ENCODE data around the gene FNDC3B.

The FNDC3B gene

DNA sequence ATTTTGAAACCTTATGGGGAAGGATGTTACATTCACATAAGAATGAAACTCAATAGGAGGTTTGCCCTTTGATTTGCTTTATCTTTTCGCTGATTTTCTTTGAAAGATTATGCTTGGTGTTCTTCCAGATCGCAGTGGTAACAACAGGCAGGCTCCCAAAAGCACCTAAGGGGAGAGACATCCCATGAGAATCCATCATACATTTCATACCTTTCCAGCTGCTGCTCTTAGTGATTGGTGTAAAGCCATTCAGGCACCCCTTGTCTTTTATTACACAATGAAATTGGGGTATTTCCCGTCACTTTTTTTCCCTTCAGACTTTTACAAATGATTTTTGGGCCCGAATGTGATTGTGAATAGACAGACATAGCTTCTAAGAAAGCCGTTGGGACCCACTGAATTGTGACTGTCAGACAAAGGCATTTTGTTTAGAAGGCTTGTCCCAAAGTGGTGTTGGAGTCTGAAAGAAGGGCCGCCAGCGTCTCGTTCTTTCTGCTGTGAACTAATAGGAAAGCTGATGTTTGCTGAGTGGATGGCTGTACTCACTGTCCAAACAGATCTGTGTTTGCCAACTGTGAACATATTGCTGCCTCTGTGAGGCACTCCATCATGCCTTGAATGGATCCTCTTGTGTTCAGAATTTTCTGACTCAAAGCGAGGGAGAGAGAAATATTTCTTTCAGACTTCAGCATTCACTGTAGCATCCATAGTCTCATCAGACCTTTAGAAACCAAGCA, 164.3 kb downstream of the FNDC3B start:
- FAIRE-seq (no peak), DNase-seq (ENCODE audit: insufficient read length, low spot score) (no peak)

DNA sequence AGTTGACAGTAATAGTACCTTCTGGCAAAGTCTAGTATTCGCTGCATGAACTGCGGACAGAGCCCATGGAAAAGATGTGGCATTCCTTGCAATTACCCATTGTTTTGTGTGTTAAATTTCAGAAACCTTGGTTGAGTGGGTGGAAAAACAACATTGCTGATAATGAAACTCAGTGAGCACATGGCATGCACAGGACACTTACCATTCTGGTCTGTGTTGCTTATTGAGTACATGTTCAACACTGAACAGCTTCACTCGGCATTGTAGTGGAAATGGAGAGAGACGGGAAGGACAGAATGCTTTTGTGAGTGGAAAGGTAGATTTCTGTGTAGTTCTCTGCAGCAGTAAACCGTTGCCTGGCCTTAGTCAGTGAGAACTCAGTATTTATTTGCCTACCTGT, 165.3 kb downstream of the FNDC3B start:
- FAIRE-seq (no peak), DNase-seq (ENCODE audit: insufficient read length, low spot score) (no peak)

DNA sequence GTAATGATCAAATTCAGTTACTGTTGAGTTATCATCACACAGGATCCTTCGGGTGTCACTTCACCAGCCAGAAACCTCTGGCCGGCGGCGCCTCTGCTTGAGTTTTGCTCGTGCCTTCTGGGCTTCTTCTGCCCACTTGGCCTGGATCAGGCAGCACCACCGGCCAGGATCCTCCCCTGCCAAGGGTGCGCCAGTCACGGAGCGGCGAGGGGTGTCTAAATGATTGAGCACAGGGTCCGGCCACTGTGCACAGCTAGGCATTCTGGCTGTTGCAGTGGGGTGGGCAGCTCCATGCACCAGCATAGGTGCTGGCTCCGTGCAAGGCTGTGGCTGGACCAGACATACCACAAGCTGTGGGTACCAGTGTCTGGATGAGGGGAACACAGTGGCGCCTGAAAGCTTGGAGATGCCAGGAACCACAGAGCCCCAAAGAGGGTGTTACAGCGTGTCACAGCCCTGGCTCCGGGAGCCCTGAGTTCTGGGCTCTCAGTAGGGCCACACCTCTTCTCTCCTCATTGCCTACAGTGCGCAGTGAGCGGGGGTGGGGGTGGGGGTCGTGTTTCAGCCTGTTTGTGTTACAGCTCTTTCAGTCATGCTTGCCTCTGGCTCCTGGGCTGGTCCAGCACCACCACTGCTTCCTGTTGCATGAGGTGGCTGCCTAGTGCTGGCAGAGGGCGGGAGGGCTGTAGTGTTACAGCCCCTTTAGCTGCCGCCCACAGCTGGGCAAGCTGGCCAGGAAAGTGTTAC, 169.4 kb downstream of the FNDC3B start:
- DNase-seq (ENCODE audit: insufficient read length, low spot score): no peak
- FAIRE-seq: no peak

DNA sequence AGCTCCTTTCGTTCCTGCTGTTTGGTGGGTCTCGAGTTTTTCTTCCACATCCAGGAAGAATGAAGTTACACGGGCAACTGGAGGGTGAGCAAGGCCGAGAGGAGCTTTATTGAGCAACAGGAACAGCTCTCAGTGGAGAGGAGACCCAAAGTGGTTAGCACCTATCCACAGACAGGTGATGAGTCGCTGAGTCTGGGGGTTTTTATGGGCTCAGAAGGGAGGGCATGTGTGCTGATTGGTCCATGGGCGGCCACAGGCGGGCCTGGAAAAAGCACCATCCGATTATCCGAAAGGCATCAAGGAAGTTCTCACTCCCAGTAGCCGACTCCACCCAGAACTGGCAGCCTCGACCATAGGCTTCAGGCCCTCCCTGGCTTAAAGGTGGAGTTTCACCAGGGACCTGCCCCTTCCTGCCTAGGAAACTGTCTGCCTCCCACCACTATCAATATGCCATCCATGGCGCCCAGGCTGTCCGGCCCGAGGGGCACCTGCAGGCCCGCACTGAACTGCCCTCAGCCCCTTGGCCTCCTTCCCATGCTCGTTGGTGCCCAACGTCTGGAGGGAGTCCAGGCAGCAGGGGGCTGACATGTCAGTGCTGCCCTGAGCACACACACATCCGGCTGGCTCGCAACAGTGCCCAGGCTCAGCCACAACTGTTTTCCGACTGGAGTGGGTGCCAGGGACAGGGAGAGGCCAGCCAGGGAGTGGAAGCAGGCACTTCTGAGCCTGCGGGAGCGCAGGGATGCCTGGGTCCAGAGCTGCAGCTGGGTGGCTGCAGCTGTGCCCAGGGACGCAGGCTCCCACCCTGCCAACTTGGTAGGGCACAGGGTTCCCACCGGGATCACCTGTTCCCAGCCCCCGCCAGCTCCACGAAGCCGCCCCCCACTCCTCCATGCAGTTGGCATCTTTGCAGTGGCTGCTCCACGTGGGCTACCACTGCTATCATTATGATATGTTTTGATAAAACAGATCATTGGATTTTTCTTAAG, 170.2 kb downstream of the FNDC3B start:
- no peak for DNase-seq (ENCODE audit: insufficient read length, low spot score)
- no peak for FAIRE-seq

DNA sequence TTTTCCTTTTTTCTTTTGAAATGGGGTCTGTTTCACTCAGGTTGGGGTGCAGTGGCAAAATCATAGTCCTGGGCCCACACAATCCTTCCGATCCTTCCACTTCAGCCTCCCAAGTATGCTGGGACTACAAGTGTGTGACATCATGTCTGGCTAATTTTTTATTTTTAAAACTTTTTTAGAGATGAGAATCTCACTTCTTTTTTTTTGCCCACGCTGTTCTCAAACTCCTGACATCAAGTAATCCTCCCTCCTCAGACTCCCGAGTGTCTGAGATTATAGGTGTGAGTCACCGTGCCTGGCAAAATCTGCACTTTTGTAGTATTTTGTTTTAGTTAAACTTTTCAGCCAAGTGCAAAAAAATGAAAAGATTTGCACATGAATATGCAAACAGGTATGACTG, 171.0 kb downstream of the FNDC3B start:
- FAIRE-seq: no peak
- DNase-seq (ENCODE audit: insufficient read length, low spot score): no peak

DNA sequence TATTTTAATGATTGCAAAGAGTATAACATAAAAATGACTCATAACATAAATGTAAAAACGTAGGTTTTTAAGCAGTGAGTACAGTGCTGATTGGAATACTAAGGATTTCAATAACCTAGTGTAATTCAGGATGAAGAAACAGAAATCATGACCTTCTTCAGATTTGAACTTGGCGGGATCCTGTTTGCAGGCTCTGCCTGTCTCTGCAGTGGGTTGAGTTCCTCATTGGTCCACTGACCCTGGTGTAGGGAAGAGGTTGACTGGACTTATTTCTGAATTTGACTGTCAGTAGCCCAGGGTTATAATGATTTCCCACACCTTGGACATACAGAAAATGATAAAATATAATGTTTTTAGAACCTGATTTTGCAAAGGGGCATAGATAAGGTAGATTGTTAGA, 171.7 kb downstream of the FNDC3B start:
- FAIRE-seq: no peak
- no peak for DNase-seq (ENCODE audit: insufficient read length, low spot score)

DNA sequence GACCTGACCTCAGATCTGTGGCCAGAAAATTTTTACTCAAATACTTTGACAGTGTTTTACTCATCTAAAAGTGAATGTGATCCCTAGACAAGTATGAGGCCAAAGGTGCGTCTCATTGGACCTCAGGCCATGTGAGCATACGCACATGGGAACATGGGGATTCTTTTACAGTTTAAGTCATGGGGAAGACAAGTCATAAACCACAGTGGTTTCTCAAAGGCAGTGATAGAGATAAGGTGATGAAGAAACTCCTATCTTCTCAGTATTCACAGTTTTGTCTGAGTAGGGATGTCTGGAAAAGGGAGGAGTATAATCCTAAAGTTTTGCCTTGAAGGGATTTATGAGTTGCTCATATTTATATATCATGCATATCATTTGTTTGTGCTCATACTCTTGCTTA, 173.8 kb downstream of the FNDC3B start:
- DNase-seq (ENCODE audit: insufficient read length, low spot score) (no peak), FAIRE-seq (no peak)

DNA sequence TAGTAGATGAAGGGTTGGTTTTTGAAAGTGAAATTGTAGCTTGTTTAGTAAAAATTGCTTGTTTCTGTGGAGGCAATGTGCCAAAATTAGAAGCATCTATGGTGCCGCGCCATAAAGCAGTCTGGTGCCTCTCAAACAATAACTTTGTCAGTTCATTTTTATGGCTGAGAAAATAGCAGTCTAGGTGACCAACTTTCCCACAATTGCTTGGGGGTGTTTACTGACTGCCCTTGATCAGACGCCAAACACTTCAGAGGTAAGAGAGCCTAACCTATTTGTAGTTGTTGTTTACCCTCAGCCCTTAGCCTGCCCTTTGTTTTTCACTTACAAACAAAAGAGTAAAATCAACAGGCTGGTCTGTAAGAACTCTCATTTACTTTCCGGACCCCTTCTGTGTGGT, 174.5 kb downstream of the FNDC3B start:
- DNase-seq (ENCODE audit: insufficient read length, low spot score) (no peak), FAIRE-seq (no peak)

DNA sequence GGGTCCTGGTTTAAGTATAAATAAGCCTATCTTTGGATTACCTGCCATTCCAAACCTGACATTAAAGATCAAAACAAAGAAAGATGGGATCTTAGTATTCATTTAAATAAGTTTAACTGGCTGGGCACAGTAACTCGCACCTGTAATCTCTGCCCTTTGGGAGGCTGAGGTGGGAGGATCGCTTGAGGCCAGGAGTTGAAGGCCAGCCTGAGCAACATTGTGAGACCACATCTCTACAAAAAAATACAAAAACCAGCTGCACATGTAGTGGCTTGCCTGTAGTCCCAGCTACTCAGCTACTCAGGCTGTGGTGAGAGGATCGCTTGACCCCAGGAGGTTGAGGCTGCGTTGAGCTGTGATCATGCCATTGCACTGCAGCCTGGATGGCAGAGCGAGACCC, 176.9 kb downstream of the FNDC3B start:
- FAIRE-seq (no peak), DNase-seq (ENCODE audit: insufficient read length, low spot score) (no peak)

DNA sequence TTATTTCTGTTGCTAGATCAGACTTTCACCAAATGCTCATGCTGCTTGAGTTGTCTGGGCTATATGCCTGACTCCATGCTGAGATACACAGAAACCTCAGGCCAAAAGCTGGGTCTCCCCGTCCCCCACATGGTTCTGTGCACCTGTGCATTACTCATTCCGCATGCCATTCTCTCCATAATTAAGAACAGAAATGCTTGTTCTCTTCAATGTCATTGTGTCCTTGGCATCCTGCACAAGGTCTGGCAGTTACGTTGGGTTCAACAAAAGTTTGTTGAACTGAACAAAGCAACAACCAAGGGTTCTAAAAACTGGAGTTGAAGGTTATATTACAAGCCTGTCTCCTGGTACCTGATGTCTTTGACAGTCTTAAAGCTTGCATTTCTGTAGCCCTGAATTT, 177.5 kb downstream of the FNDC3B start:
- DNase-seq (ENCODE audit: insufficient read length, low spot score) (no peak), FAIRE-seq (no peak)

DNA sequence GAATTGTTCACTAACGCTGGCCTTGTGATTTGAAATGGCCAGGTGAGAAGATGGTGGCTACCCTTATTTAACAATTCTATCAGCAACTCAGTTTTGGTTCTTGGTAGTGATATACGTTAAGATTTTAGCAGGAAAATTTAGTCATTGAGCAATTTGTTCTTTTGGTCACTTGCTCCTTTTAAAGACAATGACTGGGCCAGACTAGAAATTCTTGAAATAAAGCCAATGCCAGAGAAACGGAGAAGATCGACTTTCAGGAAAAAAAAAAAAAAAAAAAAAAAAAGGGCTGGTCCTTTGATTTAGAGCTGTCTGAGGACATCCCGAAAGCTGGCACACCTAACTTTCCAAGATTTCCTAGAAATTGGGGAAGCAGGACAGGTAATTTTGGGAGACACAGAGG, 178.5 kb downstream of the FNDC3B start:
- no peak for DNase-seq (ENCODE audit: insufficient read length, low spot score)

DNA sequence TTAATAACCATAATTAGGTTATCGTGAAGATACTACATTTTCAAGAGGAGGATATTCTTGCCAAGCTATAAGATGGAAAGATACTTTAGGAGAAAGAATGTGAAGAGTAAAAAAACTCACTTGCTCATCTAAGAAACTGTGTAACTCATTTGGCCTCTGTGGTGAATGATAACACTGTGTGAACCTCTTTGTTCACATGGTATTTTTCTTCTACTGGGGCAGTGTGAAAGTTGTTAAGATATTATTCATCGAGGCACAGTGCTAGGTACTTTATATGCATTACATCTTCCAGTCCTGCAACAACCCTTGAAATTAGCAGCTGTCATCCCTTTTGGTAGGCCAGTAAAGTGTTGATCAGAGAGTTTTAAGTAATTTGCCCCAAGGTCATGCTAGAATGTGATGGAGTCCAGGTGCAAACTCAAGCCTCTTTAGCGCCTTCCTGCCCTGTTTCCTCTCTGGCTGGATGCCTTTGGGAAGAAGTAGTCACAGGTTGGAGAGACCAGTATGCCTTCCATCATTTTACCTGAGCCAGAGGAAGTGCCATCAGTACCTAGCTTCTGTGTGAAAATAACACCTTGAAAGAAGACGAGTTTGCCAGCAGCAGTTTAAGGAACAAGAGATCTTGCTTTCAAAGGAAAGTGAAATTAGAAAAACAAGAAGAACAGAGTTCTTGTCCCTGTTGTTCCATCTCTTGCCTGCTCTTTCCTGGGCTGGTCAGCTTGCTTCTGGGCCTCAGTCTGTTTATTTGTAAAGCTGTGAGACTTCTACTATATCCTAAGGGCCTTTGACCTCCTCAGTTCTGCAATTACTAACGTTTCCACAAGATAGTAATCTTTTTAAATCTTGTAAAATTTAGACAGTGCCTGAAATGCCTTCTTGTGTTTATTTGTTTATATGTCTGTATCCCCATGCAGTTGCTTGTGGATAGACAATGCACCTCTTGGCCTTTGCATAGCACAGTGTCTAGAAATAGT, 179.3 kb downstream of the FNDC3B start:
- DNase-seq (ENCODE audit: insufficient read length, low spot score) (no peak), FAIRE-seq (no peak)

More for the DNA sequence above, 178.5 kb downstream of the FNDC3B start:
- no peak for FAIRE-seq

DNA sequence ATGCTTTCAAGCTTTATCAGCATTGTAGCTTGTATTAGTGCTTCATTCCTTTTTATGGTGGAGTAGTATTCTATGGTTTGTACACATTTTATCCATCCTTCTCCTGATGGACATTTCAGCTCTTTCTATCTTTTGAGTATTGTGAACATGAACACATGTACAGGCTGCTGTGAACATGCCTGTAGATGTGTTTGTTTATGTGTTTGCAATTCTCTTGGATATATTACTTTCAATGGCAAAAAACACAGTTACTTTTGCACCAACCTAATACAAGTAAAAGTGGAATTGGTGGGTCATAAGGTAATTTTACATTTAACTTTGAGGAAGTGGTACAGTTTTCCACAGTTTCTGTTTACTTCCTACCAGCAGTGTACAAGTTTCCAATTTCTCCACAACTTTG, 180.4 kb downstream of the FNDC3B start:
- FAIRE-seq (no peak), DNase-seq (ENCODE audit: insufficient read length, low spot score) (no peak)

DNA sequence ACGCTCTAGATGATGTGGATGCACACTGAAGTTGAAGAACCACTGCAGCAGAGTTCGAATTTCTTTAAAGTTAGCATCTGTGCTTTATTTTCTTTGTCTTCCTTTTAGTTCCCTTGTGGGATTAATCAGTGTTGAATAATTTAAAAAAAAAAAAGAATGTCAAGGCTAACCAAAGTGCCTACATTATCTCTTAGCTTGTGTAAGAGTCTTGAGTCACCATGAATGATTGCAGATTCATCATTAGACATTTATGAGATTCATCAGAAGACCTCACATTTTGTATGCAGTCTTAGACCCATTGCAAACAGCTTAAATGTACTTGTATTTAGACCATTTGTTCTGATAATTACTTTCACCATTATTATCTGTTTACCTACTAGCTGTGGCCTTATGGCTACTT, 182.2 kb downstream of the FNDC3B start:
- no peak for DNase-seq (ENCODE audit: insufficient read length, low spot score)
- FAIRE-seq: no peak

DNA sequence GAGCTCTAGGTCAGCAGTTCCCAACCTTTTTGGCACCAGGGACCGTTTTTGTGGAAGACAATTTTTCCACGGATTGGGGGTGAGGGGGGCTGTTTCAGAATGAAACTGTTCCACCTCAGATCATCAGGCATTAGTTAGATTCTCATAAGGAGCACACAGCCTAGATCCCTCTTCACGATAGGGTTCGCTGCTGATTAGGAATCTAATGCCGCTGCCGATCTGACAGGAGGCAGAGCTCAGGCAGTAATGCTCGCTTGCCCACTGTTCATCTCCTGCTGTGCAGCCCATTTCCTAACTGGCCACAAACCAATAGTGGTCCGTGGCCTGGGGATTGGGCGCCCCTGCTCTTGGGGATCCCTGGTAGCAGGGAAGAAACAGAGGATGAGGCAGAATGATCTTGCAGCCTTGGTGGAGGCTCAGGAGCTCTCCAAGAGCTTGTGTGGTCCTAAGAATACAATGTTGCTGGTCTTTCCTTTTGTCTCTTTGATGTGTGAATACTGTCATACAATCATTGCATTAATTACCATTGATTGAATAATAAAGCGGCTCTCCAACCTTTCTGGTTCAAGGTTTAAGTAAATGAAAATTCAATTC, 183.2 kb downstream of the FNDC3B start:
- DNase-seq (ENCODE audit: insufficient read length, low spot score): no peak
- no peak for FAIRE-seq

DNA sequence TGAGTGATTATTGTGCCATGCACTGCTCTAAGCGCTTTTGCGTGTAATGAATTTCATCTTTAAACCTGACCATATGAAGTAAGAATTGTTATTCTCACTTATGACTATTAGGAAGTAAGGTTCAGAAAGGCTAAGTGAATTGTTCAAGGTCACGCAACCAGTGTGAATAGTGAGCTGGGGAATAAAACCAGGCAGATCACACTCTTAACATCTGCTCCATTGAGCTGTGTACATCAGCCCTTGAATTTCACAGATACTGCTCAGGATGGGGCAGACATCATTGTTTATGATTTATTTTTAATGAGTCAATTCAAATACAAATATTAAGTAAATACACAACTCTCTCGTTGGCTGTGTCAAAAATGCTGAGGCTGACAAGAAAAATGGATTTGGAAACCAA, 184.5 kb downstream of the FNDC3B start:
- FAIRE-seq (no peak), DNase-seq (ENCODE audit: insufficient read length, low spot score) (no peak)

DNA sequence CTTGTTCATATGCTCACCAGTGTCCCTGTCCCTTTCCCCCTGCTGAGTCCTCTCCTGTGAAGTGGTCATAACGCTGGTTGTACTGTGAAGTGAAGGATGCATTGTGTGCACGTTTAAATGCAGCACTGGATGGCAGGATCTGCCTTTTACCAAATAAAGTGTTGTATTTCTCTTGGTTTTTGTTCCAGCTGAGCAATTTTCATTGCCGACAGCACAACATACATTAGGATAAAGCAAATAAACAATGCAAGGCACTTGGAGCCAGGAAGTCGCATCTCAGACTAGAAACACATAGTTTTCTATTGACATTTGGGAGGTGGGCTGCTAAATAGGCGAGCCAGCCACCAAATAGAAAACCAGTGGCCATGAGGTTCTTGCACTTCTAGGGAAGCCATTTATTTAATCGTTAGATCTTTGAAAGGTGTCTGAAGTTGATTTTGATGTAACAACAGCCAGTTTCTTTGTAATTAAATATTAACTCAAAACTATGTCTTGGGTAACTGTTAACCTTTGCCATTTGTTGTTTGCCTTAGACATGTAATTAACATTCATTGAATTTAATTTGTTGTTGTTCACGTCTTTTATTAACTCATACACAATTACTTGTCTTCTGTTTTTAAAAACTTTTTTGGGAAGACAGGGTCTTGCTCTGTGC, 185.3 kb downstream of the FNDC3B start:
- DNase-seq (ENCODE audit: insufficient read length, low spot score) (no peak), FAIRE-seq (no peak)

DNA sequence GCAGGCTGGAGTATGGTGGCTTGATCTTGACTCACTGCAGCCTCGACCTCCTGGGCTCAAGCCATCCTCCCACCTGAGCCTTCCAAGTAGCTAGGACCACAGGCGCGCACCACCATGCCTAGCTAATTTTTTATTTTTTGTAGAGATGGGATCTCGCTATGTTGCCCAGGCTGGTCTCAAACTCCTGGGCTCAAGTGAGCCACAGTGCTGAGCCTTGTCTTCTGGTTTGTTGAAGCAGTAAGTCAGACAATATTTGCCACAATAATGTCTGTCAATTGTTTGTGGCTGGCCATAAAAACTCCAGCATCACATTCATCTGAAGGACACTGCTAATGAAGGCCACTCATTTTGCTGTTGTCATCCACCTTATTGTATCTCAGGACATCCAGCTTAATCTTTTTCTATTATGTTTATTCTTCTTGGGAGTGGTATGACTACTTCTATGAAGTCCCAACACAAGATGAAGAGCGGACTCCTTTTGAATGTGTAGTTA, 185.9 kb downstream of the FNDC3B start:
- DNase-seq (ENCODE audit: insufficient read length, low spot score) (no peak), FAIRE-seq (no peak)

DNA sequence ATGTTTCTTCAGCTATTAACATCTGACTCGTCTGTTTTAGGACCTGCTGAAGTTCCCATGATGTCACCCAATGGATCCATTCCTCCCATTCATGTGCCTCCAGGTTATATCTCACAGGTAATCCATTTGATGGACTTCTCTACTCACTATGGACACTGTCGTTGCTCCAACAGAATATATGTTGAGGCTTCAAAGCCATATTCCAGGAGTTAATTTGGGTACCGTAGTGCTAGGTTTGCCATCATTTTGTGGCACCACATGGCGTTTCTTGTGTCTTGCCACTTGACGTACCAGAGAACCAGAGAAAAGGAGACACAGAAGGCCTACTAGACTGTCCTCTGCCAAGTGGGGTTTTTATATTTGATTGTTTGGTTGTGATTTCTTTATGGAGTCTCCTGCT, 187.5 kb downstream of the FNDC3B start:
- no peak for FAIRE-seq
- no peak for DNase-seq (ENCODE audit: insufficient read length, low spot score)

All from GM19239 (cell line).